HG03108 (cell line): ENCODE data around the gene SLC22A16.

Source experiments
- ATAC-seq: cut with Tn5 transposase; IDR thresholded peaks from one replicate; pipeline ENCODE4 v1.9.1; 2021; ENCODE audit warnings: moderate library complexity; ENCODE audit not compliant: unreplicated experiment

The SLC22A16 gene

GRCh38 chr6:110408901-110409300 lies 67.5 kb downstream of the SLC22A16 start:
- ATAC-seq: no peak

- no peak for ATAC-seq
Observed at GRCh38 chr6:110404607-110405006, 71.8 kb downstream of the SLC22A16 start.

GRCh38 chr6:110401585-110402176 lies 74.7 kb downstream of the SLC22A16 start:
- no peak for ATAC-seq

GRCh38 chr6:110400208-110400607 lies 76.2 kb downstream of the SLC22A16 start:
- no peak for ATAC-seq

GRCh38 chr6:110399219-110400071 lies 77.0 kb downstream of the SLC22A16 start:
- ATAC-seq: no peak

GRCh38 chr6:110398778-110399177 lies 77.6 kb downstream of the SLC22A16 start:
- no peak for ATAC-seq

- ATAC-seq: no peak
Observed at GRCh38 chr6:110395221-110395620, 81.2 kb downstream of the SLC22A16 start.

- ATAC-seq: no peak
Observed at GRCh38 chr6:110394409-110394808, 82.0 kb downstream of the SLC22A16 start.

- ATAC-seq: no peak
Observed at GRCh38 chr6:110392727-110393126, 83.7 kb downstream of the SLC22A16 start.

GRCh38 chr6:110390404-110390803 lies 86.0 kb downstream of the SLC22A16 start:
- no peak for ATAC-seq

GRCh38 chr6:110389689-110390382 lies 86.6 kb downstream of the SLC22A16 start:
- ATAC-seq: no peak

- no peak for ATAC-seq
Observed at GRCh38 chr6:110387986-110388385, 88.4 kb downstream of the SLC22A16 start.

GRCh38 chr6:110385458-110385863 lies 91.0 kb downstream of the SLC22A16 start:
- ATAC-seq: no peak

GRCh38 chr6:110378552-110378951 lies 97.9 kb downstream of the SLC22A16 start:
- ATAC-seq: no peak
